Middle frontal gyrus (tissue), 1 donor: Measurements from ENCODE around the gene PLEKHA3.
A peak's percentile ranks its signal among the peaks of the same experiment; 100 is the strongest.
"Not testable (repeated sequence)": the region's sequence is repeated elsewhere in the genome, so short reads cannot be mapped to it uniquely, and the experiment has no call there.

ENCODE experiments used
- DNase-seq: peaks from one replicate; pipeline ENCODE4 v3.0.0-alpha.2; 2015; ENCODE audit warnings: low spot score; ENCODE audit errors: extremely low spot score

The PLEKHA3 gene

GRCh38 chr2:178522950-178523595 is 42.8 kb downstream of the PLEKHA3 start:
- peak; percentile 58 for DNase-seq

- DNase-seq, result no peak
These were observed 43.4 kb downstream of the PLEKHA3 start for GRCh38 chr2:178523596-178524134.

- DNase-seq, result not testable (repeated sequence)
These were observed 44.8 kb downstream of the PLEKHA3 start for GRCh38 chr2:178525010-178525409.

DNA sequence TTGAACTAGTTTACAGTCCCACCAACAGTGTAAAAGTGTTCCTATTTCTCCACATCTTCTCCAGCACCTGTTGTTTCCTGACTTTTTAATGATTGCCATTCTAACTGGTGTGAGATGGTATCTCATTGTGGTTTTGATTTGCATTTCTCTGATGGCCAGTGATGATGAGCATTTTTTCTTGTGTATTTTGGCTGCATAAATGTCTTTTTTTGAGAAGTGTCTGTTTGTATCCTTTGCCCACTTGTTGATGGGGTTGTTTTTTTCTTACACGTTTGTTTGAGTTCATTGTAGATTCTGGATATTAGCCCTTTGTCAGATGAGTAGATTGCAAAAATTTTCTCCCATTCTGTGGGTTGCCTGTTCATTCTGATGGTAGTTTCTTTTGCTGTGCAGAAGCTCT is 45.2 kb downstream of the PLEKHA3 start:
- not testable (repeated sequence) for DNase-seq

GRCh38 chr2:178526256-178526655 is 46.0 kb downstream of the PLEKHA3 start:
- no peak for DNase-seq

DNA sequence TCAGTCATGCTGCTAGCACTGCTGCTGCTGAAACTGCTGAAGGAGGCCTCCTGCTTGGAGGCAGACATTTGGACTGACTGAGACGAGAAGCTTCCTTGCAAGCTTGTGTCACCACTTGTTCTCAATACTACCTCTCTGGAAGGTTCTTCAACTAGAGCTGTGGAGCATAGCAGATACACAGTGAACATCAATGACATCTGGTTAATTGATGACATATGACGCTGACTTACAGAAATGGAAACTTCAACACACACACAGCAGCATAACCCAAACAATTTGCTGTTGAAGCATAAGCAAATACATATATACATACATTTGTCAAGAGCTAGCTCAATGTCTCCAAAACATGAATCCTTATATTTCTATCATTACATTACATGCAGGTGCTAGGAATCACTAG is 47.3 kb downstream of the PLEKHA3 start:
- DNase-seq, result no peak

- no peak for DNase-seq
These were observed 48.4 kb downstream of the PLEKHA3 start for GRCh38 chr2:178528647-178529046.

GRCh38 chr2:178529194-178529593 is 48.9 kb downstream of the PLEKHA3 start:
- DNase-seq, result no peak

DNA sequence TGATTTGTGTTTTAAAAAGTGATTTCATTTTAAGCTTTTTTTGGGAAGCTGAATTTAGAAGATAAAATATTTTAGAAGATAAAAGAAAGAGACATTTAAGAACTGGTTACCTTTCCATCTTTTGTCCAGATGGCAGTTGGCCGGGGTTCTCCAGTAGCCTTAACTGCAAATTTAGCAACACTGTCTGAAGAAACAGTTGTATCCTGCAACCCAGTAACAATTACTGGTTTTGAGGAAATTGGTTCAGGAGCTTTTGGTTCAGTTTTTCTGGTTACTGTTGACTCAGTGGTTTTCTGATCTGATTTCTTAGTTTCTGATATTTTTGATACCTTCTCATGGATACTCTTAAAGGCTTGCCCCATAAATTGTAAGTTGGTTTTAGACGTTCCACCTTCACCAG is 49.9 kb downstream of the PLEKHA3 start:
- no peak for DNase-seq

DNA sequence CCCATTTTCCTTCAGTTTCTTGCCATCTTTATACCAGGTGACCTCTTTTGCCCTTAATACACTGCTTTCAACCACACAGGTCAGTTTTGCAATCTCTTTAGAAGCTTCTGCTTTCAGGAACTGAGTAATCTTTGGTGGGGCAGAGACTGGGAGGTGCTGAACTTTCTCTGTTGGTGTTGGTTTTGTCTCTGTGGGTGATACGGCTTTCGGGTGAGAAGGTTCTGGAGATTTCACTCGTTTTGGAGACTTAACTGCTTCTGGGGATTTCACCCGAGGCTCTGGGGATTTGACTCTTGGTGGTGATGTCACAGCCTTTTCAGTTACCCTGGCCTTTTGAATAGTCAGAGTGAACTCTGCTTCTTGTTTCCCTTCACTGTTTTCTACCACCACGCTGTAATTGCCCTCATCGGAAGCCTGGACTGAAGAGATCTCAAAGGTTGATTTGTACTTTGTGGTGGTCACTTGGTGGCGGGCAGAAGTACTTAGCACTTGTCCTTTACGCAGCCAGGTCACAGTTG is 50.4 kb downstream of the PLEKHA3 start:
- no peak for DNase-seq

- DNase-seq, result no peak
These were observed 50.9 kb downstream of the PLEKHA3 start for GRCh38 chr2:178531168-178531567.

DNA sequence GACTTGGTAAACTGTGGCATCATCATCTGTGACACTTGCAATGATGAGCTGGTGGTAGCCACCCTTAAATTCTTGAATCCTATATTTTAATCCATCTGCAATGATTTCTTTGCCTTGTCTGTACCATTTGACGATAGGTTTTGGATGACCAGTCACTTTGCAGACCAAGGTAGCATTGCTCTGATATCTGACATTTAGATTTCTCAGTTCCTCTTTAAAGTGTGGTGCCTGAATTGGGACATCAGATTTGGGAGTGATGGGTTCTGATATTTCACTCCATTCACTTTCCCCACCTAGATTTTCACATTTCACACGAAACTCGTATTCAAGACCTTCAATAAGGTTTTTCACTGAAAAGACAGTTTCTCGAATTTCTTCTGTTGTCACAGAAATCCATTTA is 55.8 kb downstream of the PLEKHA3 start:
- DNase-seq, result no peak

- no peak for DNase-seq
These were observed 61.9 kb downstream of the PLEKHA3 start for GRCh38 chr2:178542161-178542560.

GRCh38 chr2:178542569-178542968 is 62.3 kb downstream of the PLEKHA3 start:
- DNase-seq, result no peak

DNA sequence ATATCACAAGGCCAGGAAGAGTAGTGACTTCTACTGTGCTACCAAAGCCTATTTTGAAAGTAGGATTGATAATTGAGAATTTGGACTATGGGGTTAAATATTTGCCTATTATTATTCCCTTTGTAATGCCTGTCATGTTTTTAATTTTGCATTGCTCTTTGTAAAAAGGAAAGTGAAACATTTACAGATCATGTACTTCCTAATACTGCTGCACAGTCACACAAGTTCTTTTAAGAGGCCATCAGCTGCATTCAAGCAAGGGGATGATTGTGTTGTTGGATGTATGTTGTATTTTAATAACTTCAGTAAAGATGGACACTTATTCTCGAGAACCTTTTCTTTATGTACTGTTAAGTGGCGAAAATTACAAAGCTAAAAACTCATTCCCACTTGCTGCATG is 70.1 kb downstream of the PLEKHA3 start:
- no peak for DNase-seq

- peak; percentile 3 for DNase-seq
These were observed 72.8 kb downstream of the PLEKHA3 start for GRCh38 chr2:178553047-178553446.
